Right renal cortex interstitium (tissue), 3 donors: ENCODE measurements around the gene RNF149. TPM values are rescaled to one million over a fixed set of nuclear protein-coding genes. Genes with fewer than 3 reads are reported as not detected.
"Not testable (repeated sequence)": the region's sequence is repeated elsewhere in the genome, so short reads cannot be mapped to it uniquely, and the experiment has no call there.

ENCODE experiments used
- DNase-seq, 3 donors: peaks; one replicate each; pipeline ENCODE4 v3.0.0-alpha.2; 2013; ENCODE audit warnings: low read depth in 3 of 3, low spot score in 2 of 3
- polyA plus RNA-seq, 3 donors: library from polyadenylated mRNA; unstranded; fragments of 120-200 nt; gene quantifications; one replicate each; pipeline ENCODE4 v1.2.1, GENCODE V29; 2013; ENCODE audit not compliant: insufficient read length in 3 of 3

RNF149 gene
- polyA plus RNA-seq, 3 donors, result 35.5 to 40.2 (median 39.3) TPM

DNA sequence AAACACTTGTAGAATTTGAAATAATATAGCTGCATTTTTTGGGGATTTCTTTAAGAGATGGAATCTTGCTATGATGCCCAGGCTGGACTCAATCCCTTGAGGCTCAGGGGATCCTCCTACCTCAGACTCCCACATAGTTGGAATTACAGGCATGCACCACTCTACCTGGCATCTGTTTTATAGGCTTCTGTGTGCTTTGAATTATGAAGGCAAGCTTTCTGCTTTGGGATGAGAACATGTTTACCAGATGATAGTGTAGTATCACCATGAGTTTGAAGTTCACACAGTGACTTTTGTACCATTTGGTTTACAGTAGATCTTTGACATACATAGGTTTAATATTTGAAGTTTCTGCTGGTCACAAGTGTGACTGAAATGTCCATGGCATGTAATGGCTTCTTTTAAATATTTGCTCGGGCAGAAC, 45.1 kb downstream of the RNF149 start:
- DNase-seq, result no peak

DNA sequence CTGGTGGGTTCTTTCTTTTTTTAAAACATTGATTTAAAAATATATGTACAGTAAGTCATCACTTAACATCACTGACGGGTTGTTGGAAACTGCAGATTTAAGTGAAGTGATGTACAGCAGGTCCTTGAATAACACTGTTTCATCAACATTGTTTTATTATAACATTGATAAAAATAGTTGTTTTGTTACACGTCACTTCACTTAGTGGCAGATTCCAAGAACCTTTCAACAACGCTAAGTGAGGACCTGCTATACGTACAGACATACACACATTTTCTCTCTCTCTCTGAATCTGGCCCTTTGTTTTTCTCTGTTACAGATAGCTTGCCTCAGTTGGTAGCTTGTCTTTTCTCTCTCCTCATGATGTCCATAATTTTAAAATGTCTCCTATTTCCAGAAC, 46.4 kb downstream of the RNF149 start:
- DNase-seq, result no peak

DNA sequence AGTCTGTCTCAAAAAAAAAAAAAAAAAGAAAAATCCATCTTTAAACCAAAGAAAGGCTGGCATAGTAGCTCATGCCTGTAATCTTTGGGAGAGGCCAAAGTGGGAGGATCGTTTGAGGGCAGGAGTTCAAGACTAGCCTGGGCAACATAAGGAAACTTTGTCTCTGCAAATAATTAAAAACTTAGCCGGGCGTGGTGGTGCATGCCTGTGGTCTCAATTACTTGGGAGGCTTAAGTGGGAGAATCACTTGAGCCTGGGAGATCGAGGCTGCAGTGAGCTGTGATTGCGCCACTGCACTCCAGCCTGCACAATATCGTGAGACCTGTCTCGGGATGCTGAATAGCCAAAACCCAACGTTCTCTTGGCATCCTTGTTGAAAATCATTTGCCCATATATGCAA, 49.7 kb downstream of the RNF149 start:
- DNase-seq, result no peak

DNA sequence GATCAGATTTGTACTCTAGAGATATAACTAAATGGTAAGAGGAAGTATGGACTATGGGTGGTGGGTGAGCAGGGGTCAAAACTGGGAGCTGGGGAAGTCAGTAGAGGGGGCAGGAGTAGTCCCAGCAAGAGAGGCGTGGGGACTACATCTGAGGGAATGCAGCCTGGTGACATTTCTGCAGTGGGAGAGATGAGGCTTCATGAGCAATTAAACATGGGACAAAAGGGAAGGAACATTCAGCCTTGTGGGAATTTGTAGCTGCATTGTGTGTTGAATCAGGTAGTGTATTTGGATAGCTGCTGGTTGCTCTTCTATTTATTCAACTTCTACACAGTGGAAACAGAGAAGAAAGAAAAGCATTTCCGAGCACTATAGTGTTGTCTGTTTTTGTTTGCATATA, 52.2 kb downstream of the RNF149 start:
- DNase-seq, result no peak

DNA sequence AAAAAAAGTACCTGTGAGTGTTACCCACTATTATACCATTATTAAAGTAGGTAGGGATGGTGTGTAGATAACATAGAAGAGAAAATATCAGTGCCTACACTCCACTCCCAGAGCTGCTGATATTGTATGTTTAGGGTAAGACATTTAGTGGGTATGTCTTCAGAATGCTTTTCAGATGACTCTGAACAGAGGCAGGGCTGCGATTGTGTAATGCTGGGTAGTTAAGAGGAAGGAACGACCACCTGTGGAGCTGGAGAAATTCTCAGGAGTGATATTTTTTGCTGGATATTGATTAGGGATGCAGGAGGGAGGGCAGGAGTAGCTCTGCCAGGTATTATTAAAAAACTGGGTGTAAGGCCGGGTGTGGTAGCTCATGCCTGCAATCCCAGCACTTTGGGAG, 53.0 kb downstream of the RNF149 start:
- no peak for DNase-seq

DNA sequence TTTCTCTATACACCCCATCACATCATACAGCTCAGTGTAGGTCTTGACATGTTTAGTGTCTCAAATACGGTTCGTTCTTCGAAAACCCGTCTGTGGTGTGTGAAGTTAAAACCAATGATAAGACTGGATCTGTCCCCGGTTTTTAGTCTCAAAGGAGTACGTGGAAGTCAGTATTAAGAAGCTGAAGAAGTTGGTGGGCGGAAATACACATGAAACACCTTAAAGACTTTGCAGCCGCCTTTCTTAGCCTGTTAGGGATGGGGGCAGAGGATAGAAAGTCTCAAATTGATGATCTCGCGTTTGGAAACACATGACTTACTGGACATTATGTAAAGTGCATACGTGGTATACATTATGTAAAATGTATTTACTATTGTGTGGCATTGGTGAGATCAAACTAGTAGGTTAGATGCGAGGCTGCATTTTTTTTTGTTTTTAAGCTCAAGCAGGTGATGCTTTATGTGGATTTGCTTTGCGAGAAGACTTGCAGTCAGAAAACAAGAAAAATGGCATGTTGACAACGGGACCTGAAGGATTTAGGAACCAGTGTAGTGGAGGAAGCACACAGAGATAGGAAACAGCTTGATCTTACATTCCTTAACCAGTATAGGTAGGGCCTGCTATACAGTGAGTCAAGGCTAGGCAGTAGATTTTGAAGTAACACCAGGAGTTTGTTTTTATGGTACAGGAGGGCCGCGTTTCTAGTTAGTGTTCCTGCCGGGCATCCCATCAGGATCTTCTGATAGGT, 54.6 kb downstream of the RNF149 start:
- no peak for DNase-seq

DNA sequence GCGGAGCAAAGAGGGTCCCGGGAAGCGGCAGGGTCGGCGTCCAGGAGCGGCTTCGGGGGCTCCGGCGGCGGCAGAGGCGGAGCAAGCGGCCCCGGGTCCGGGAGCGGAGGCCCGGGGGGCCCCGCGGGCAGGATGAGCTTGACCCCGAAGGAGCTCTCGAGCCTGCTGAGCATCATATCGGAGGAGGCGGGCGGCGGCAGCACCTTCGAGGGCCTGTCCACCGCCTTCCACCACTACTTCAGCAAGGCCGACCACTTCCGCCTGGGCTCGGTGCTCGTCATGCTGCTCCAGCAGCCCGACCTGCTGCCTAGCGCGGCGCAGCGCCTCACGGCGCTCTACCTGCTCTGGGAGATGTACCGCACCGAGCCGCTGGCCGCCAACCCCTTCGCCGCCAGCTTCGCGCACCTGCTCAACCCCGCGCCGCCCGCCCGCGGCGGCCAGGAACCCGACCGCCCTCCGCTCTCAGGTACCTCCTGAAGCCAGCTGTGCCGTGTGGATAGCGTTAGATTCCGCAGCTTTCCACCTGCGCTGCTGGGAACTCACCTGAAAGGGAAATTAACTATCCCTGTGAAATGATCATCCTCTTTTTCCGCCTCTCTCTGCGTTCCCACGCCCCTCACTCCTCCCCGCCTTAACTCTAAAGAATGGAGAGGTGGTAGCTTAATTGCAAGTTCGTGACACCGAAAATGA, 55.3 kb downstream of the RNF149 start:
- no peak for DNase-seq

DNA sequence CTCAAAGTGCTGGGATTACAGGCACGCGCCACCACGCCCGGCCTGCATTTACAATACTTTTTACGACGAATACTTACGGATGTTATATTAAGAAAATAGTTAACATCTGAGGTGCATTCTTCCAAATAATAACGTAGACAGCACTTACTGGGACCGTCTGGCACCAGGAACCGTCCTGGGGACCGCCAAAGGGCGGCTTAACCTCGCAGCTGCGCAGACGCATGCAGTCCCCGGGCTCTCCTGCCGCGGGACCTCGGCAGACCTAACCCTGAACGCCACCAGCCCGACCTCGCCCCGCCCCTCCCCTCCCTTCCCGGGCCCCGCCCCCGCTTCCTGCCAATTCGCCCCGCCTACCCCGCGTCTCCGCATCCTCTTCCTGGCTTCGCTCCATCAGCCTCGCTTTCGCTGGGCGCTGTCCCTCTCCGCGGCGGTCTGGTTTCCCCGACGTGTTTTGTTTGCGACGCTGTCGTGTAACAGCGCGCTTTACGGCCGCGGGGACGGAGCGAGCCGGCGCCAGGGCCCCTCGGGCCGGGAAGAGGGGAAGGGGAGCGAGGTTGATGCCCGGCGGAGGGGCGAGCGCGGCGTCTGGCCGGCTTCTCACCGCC, 56.0 kb downstream of the RNF149 start, which contains the start of gene CNOT11:
Gene CNOT11, plus strand, starts transcription at position 479 of the 605 bp plus-strand sequence. Its CDS starts 79 bp downstream, at position 558.
- DNase-seq, result peak; percentile 95 to 99 (median 98)

DNA sequence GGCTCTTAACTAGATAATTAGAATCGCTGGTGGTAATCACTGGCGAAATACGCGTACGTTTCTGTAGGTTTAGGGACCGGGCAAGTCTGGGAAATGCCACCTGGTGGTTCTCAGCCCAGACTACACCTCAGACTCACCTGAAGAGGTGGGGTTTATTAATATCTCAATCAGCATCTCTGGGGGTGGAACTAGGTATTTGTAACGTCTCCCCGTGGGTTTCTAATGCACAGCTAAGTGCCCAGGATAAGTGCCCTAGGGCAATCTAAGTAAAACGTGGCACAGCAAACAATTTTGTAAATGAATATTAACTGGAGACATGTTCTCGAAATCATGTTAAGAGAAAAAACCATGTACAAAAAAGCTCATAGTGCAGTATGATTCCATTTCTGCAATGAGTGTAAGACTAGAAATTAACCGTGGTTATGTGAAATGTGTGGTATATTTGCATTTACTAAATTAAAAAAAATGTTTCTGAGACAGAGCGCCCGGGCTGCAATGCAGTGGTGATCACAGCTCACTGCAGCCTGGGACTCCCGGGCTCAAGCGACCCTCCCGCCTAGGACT, 56.6 kb downstream of the RNF149 start:
- no peak for DNase-seq

DNA sequence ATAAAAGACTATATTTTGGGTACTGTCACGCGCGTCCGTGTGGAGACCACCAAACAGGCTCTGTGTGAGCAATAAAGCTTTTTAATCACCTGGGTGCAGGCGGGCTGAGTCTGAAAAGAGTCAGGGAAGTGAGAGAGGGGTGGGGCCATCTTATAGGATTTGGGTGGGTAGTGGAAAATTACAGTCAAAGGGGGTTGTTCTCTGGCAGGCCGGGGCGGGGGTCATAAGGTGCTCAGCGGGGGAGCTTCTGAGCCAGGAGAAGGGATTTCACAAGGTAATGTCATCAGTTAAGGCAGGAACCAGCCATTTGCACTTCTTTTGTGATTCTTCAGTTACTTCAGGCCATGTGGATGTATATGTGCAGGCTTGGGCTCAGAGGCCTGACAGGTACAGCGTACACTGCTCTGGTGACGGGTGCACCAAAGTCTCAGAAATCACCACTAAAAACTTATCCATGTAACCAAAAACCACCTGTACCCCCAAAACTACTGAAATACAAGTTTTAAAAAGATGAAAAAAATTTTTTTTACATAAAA, 57.2 kb downstream of the RNF149 start:
- not testable (repeated sequence) for DNase-seq

DNA sequence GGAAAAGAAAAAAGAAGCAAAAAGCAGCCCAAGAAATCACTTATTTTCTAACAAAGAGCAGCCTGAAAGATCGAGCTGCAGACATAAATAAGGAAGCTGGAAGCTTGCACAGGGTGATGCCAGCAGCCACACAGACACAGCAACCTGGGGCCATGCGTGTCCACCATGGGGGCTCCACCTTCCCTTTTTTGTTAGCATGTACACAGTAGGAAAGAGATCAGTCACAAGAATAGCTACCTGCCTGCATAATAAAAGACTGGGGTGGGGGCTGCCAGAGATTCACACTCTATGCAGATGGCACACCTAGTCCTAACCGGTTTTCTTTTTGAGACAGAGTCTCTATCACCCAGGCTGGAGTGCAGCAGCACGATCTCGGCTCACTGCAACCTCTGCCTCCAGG, 58.7 kb downstream of the RNF149 start:
- DNase-seq, result no peak

DNA sequence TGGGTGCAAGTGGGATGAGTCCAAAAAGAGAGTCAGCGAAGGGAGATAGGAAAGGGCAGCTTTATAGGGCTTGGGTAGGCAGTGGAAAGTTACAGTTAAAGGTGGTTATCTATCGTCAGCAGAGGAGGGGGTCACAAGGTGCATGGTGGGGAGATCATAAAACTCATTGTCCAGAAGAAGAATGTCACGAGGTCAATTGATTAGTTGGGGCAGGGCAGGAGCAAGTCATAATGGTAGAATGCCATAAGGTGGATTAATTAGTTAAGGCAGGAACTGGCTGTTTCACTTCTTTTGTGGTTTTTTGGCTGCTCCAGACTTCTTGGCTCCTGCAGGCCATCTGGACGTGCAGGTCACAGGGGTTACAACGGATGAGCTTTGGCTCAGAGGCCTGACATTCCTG, 59.7 kb downstream of the RNF149 start:
- not testable (repeated sequence) for DNase-seq

DNA sequence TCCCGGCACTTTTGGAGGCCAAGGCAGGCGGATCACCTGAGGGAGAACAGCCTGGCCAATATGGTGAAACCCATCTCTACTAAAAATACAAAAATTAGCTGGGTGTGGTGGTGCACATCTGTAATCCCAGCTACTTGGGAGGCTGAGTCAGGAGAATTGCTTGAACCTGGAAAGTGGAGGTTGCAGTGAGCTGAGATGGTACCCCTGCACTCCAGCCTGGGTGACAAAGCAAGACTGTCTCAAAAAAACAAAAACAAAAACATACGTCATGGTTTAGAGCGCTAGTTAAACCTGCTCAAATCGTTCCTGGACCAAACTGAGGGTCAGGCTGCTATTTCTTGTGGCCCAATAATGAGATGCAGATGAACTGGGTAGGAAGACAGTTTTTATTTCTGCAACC, 63.0 kb downstream of the RNF149 start:
- not testable (repeated sequence) for DNase-seq

DNA sequence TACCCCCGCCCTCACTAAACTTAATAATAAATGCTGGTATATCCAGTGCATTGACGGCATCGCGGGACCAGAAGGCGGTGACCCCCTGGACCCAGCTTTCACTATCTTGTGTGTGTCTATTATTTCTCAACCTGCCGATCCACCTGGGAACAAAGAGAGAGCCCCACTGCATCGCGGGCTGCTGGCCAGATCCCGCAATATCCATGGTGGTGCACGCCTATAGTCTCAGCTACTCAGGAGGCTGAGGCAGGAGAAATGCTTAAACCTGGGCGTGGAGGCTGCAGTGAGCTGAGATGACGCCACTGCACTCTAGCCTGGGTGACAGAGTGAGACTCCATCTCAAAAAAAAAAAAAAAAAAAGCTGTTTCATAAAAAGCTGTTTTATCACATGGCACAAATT, 63.6 kb downstream of the RNF149 start:
- not testable (repeated sequence) for DNase-seq

DNA sequence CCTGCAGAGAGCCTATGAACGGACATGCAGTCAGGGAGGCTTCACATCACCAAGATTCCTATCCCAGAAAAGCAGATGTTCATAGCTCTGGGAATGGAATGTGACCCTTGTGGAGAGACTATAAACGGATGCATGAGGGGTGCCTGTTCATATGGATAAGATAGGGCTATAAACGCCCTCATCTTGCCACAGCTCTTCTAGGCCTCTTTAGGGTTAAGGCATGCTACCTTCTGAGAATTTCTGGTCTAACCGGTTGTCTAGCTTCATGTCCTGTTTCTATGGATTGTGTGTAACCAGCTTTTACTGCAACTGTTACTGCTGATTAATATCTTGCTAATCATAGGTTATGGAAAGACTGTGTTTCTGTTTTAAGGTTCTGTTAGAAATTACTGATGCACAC, 64.1 kb downstream of the RNF149 start:
- DNase-seq, result not testable (repeated sequence)

DNA sequence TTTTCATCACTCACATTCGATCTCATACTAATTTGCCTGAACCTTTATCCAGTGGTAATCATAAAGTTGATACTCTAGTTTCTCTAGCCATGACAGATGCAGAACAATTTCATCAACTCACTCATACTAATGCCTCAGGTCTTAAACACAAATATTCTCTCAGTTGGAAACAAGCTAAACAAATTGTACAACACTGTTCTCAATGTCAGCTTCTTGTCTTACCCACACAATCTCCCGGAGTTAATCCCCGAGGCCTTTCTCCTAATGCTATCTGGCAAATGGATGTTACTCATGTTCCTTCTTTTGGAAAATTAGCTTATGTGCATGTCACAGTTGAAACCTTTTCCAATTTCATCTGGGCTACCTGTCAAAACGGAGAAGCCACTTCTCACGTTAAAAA, 67.3 kb downstream of the RNF149 start:
- DNase-seq, result no peak

DNA sequence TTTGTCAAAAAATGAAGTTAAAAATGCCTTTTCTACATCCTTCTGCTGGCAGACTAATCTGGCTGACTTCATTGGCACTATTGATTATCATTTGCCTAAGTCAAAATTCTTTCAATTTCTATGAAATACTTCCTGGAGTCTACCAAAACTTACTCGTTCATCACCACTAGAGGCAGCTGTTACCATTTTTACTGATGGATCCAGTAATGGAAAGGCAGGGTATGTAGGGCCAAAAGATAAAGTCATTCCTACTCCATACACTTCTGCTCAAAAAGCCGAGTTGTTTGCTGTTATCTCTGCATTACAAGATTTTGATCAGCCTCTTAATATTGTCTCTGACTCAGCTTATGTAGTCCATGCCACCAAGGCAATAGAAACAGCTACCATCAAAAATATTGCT, 67.8 kb downstream of the RNF149 start:
- DNase-seq, result not testable (repeated sequence)

DNA sequence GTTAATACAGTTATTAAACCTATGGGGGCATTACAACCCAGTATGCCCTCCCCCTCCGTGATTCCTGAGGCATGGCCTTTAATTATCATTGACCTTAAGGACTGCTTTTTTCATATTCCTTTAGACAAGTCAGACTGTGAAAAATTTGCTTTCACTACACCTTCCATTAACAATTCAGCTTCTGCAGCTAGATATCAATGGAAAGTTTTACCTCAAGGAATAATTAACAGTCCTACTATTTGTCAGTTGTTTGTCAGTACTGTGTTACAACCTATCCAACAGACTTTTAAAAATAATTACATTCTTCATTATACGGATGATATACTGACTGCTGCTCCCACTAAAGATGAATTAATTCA, 68.8 kb downstream of the RNF149 start:
- not testable (repeated sequence) for DNase-seq

DNA sequence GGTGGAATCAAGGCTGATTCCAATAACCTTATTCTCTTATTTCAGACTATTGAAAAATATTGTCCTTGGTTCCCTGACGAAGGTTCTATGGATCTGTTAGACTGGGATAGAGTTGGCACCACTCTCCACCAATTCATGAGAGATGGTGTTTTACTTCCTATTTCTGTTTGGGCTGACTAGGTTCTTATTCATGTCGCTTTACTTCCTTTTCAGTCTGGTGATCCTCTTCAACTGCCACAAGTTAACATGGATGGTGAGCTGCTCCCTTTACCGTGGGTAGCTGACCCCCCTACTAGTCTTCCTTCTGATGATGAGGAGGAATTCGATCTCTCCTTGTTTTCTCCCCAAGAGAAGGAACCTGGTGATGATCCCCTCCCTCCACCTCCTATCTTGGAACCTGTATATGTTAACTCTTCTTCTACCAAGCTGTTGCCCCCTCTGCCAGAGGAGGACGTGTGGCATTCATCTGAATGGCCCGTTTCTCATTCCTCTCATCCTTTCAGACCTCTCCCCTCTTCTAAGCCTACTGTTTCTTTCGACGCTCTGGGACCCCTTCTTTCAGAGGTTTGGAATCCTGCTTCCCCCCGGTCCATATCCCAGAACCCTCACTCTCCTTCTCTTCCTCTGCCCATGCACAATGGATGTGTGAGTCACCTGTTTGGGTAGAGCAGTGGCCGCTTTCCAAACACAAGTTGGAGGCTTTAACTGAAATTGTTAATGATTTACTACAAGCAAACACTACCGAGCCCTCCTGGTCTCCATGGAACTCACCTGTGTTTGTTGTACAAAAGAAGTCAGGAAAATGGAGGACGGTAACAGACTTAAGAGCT, 69.4 kb downstream of the RNF149 start:
- DNase-seq, result peak in 1 of 3 donors; percentile 45

DNA sequence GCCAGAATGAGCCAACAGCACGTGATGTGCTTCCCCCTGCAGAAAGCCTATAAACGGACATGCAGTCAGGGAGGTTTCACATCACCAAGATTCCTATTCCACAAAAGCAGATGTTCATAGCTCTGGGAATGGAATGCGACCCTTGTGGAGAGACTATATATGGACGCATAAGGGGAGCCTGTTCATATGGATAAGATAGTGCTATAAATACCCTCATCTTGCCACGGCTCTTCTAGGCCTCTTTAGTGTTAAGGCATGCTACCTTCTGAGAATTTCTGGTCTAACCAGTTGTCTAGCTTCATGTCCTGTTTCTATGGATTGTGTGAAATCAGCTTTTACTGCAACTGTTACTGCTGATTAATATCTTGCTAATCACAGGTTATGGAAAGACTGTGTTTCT, 70.6 kb downstream of the RNF149 start:
- not testable (repeated sequence) for DNase-seq
